Measurements from ENCODE around the gene MEIS2.

DNA sequence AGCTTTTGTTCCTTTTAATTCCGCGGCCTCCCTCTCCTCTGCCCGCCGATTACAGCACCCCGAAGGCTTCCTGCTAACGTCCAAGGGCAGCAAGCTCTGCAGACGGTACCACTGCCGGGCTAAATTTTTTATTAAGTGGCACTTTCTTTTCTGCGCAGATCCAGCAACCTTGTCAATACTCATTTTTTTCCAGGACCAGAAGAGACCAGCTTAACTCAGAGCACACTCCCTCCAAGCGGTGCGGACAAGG is 542 bp upstream of the MEIS2 start:
- TF ChIP-seq, protein P1, sequence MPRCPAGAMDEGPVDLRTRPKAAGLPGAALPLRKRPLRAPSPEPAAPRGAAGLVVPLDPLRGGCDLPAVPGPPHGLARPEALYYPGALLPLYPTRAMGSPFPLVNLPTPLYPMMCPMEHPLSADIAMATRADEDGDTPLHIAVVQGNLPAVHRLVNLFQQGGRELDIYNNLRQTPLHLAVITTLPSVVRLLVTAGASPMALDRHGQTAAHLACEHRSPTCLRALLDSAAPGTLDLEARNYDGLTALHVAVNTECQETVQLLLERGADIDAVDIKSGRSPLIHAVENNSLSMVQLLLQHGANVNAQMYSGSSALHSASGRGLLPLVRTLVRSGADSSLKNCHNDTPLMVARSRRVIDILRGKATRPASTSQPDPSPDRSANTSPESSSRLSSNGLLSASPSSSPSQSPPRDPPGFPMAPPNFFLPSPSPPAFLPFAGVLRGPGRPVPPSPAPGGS (IDR thresholded peaks at IDR 0.05): no peak
- no peak for TF ChIP-seq EP300 (IDR thresholded peaks at IDR 0.05)
- TF ChIP-seq RAD21 (conservative IDR thresholded peaks at IDR 0.05 in 1 of 2, IDR thresholded peaks at IDR 0.05 in 1 of 2): no peak
- TF ChIP-seq, protein P2, sequence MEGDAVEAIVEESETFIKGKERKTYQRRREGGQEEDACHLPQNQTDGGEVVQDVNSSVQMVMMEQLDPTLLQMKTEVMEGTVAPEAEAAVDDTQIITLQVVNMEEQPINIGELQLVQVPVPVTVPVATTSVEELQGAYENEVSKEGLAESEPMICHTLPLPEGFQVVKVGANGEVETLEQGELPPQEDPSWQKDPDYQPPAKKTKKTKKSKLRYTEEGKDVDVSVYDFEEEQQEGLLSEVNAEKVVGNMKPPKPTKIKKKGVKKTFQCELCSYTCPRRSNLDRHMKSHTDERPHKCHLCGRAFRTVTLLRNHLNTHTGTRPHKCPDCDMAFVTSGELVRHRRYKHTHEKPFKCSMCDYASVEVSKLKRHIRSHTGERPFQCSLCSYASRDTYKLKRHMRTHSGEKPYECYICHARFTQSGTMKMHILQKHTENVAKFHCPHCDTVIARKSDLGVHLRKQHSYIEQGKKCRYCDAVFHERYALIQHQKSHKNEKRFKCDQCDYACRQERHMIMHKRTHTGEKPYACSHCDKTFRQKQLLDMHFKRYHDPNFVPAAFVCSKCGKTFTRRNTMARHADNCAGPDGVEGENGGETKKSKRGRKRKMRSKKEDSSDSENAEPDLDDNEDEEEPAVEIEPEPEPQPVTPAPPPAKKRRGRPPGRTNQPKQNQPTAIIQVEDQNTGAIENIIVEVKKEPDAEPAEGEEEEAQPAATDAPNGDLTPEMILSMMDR (IDR thresholded peaks at IDR 0.05): no peak
